Non-pigmented ciliary epithelial cell (primary cell): ENCODE measurements around the gene CSMD2.

ENCODE experiments used
- DNase-seq: peaks from one replicate; pipeline ENCODE4 v3.0.0-alpha.2; 2010; ENCODE audit warnings: low read depth

The CSMD2 gene

GRCh38 chr1:33714421-33714820 lies 450.6 kb downstream of the CSMD2 start:
- DNase-seq: no peak

- DNase-seq: no peak
Observed at GRCh38 chr1:33713058-33713877, 451.8 kb downstream of the CSMD2 start.

GRCh38 chr1:33712186-33712585 lies 452.8 kb downstream of the CSMD2 start:
- no peak for DNase-seq

GRCh38 chr1:33711511-33711910 lies 453.5 kb downstream of the CSMD2 start:
- no peak for DNase-seq

DNA sequence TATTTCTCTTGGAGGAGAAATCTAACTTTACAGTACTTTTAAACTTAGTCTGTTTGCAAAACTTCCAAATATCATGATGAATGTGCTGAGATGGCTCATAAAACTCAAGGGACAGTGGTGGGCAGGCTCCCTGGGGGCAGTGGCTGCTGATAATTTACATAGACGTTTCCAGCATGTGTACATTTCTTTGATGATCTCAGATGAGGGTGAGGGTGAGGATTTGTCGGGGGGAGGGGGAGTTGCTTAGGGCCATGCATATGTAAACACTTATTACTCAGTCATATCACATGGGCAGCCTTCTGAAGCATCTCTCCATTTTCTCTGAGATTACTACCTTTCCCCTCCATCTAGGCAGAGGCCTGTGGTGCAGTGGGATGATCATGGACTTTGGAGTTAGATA lies 454.1 kb downstream of the CSMD2 start:
- no peak for DNase-seq

DNA sequence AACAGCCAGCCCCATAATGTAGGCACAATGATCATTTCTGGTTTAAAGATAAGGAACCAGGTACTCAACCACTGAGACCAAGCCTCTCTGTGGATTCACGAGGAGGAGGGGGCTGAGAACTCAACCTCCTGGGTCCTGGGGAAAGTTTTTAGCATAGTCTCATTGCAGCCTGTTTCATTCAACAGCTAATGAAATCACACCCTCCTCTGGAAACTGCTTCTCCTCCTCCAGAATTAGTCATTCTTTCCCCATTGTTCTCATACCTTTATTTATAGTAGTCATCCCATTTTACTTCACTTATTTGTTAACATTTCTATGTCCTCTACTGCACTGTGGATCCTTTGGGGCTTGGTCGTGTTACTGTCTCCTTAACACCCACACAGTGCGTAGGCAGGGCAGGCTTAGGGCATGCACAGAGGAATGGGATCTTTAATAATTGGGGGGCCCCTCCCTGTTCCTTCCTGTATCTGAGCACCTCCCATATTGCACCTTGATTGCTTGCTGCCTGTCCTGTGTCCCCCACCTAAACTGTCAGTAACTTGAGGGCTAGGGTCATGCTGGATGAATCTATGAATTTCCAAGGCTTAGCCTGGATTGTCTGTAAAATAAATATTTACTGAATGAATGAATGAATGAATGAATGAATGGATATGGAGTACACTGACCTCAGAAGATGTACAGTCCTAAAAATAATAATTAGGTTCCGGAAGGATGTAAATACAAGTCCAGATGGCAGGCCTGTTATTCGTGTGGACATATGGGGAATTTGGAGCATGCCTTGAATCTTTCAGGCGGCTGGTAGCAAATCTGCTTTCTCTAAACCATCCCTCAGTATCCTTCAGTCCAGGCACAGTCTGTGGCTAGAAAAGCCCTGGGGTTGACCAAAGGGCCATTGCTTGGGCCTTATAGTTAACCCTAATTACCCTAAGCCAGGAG lies 455.0 kb downstream of the CSMD2 start:
- no peak for DNase-seq

GRCh38 chr1:33709174-33709782 lies 455.8 kb downstream of the CSMD2 start:
- no peak for DNase-seq

DNA sequence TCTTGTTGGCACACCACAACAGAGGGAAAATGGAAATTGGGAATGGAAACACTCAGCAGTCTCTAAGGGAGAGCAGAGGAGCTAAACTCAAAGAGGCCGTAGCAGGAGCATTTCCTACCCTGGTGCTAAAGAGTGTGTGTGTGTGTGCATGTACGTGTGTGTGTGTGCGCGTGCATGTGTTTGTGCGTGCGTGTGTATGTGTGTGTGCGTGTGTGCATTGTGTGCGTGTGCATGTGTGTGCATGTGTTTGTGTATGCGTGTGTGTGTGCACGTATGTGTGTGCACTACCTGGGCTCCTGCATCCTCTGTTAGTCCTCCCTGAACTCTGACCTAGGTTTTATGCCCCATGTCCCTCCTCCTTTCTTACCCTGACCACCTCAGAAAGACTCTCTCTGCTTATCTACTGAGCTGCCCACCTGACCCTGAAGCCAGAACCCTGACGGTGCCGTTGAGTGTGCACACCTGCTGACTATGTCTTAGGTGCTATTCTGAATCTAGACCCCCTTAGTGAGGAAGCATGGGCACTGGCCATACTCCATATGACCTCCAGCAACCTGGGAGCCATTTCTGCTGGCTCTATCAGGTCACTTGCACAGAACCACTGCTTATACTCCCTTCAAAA lies 458.3 kb downstream of the CSMD2 start:
- no peak for DNase-seq

DNA sequence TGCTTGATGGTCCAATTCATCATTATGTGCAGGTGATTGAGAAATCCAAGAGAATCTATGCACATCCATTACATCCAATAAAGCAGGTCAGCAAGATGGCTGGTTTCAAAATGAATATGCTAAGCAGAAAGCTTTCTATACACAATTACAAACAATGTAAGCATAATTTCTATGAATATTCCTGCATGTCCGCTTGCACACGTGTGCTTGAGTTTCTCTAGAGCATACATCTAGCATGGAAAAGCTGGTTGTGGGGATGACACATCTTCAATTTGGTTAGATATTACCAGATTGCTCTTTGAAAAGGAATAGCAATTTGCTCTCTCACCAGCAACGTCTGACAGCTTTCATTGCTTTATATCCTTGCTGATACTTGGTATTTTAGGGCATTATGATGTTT lies 461.6 kb downstream of the CSMD2 start:
- no peak for DNase-seq

GRCh38 chr1:33698361-33699035 lies 466.5 kb downstream of the CSMD2 start:
- no peak for DNase-seq

- DNase-seq: no peak
Observed at GRCh38 chr1:33697816-33698215, 467.2 kb downstream of the CSMD2 start.

DNA sequence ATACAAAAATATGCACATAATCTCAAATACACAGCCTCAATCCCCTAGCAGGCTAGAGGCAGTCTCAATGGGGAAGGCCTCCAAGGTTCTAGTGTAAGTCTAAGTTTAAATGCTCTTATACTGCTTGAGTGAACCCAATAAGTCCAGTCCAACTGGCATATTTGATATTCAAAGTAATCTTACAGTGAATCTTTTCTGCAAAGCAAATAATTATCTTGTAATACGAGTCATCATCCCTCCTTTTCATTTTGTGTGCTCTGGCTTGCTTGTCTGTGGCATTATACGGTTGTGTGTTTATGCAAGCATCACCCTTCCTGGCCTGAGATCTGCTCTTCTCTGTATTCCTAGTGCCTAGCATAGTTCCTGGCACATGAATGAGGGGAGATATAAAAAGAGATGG lies 468.1 kb downstream of the CSMD2 start:
- DNase-seq: no peak

DNA sequence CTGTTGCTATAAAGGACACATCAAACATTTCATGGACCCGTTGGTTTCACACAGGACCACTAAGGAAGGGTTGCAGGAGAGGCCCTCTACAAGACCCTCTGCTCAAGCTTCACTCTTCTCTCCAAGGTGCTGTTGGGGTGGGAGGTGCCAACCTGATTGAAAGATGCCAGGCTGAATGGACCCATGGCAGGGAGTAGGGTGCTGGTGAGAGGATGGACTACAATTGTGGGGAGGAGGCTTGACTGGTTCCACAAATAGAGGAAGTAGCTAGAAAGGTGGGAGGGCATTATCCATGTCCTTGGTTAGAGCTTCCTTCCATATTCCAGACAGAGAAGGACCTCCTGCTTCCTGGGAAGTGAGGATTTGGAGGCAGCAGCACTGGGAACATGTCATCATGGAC lies 468.7 kb downstream of the CSMD2 start:
- no peak for DNase-seq

DNA sequence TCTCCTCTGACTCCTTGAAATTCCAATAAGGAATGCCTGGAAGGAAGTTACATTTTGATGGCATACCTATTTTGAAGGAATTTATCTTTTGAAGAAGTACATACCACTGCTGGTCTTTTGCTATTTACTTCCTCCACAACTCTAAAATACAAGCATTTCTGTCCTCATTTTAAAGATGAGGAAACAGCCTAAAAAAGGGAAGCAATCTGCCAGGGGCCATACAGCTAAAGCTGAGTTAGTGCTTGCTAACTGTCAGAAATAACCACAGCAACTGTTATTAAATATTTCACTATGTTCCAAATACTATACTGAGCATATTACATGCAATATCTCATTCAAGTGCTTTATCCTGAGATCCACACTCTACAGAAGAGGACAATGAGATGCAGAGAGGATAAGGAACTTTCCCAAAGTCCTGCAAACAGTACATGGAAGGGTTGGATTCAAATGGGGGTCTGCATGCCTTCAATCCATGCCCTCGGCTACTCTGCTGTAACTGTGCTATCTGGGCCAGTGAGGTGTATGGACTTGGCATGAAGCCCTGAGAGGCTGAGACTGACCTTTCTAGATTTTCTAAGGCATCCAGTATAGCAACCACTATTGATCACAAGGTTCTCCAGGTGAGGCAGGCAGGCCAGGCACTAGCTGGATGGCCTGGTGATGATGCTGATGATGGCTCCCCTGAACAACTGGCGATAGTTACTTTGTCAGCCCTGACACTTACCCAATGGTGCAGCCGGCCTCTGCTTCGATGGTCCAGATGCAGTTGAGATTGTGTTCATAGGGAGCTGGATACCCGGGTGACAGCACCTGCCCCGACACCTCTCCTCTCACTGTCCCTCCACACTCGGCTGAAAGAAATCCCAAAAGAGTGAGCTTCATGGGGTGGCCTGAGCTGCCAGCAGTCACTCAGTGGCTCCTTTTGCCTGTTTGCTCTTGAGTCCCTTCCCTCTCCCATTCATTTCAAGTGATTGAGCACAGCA lies 472.5 kb downstream of the CSMD2 start:
- no peak for DNase-seq

GRCh38 chr1:33687000-33687399 lies 478.0 kb downstream of the CSMD2 start:
- DNase-seq: no peak

DNA sequence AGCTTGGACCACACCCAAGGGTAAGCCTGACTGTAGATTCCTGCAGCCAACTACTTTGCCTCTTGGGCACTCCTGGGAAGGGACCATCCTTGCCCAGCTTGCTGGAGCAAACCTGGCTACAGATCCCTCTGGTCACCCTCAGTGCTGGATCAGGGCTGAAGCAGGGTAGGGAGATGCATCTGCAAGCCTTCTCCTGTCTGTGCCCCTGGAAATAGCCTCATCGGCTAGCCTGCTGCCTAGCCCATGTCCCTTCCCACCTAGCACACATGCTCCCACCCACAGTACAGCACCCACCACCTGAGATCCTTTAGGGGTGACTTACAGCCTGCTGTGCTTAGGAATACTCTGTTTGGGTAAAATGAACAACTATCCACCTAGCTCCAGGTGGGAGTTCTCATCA lies 478.5 kb downstream of the CSMD2 start:
- no peak for DNase-seq

GRCh38 chr1:33685256-33685655 lies 479.8 kb downstream of the CSMD2 start:
- DNase-seq: no peak

- no peak for DNase-seq
Observed at GRCh38 chr1:33684396-33685179, 480.4 kb downstream of the CSMD2 start.

DNA sequence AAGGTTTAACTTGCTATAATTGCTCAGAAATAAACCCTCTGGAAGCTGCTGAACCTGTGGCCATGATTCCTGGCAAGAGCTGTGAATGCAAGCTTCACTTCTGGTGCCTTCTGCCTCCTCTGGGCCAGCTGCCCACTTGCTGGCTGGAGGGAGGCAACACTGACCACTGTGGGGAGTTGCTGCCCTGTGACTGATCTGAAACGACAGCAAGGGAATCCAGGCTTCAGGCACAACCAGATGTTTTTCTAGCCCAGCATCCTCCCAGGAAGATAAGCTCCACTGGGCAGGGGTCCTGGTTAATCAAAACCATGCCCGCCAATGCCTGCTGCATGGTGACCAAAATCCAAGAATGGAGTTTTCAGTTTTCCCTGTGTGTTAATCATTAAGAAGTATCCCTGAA lies 481.1 kb downstream of the CSMD2 start:
- DNase-seq: no peak

- no peak for DNase-seq
Observed at GRCh38 chr1:33682371-33682770, 482.7 kb downstream of the CSMD2 start.
